DOHH2 (cell line): ENCODE results near the gene ATP8A2.

Experiments
- EZH2phosphoT487 ChIP-seq: fragments of 200-600 bp; sonication (generic); IDR thresholded peaks from 2 replicates; pipeline ENCODE4 v1.6.1; 2017; ENCODE audit warnings: borderline replicate concordance, mild to moderate bottlenecking, antibody characterized with exemption, low read length, moderate library complexity, mixed read lengths
- TF ChIP-seq, protein P1 (sequence below): fragments of 200-600 bp; sonication (generic); IDR thresholded peaks from one replicate; pipeline ENCODE4 v1.5.1; 2014; ENCODE audit warnings: antibody characterized with exemption, mild to moderate bottlenecking, low read depth, low read length; ENCODE audit not compliant: poor library complexity, severe bottlenecking

DNA sequence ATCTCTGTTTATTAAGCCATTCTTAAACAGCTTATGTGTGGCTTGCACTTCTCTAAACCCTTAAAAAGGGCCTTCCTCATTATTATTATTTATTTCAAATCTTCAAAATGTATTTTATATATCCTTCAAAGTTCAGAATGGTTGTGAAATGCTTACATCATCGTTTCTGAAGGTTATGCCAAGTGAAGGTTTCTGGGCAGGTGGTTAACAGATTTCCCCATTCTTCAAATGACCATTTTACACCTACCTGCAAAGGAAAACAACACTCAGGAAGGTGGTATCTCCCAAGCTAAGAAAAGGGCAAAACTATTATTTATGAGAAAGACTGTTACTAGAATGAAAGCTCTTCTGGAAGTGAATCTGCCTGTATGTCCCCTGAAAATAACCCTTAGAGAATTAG, 488.5 kb downstream of the ATP8A2 start:
- TF ChIP-seq, protein P1, sequence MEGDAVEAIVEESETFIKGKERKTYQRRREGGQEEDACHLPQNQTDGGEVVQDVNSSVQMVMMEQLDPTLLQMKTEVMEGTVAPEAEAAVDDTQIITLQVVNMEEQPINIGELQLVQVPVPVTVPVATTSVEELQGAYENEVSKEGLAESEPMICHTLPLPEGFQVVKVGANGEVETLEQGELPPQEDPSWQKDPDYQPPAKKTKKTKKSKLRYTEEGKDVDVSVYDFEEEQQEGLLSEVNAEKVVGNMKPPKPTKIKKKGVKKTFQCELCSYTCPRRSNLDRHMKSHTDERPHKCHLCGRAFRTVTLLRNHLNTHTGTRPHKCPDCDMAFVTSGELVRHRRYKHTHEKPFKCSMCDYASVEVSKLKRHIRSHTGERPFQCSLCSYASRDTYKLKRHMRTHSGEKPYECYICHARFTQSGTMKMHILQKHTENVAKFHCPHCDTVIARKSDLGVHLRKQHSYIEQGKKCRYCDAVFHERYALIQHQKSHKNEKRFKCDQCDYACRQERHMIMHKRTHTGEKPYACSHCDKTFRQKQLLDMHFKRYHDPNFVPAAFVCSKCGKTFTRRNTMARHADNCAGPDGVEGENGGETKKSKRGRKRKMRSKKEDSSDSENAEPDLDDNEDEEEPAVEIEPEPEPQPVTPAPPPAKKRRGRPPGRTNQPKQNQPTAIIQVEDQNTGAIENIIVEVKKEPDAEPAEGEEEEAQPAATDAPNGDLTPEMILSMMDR = no peak
- no peak for TF ChIP-seq EZH2phosphoT487
